Measurements from ENCODE around the gene ANO9.
"Not testable (repeated sequence)": the region's sequence is repeated elsewhere in the genome, so short reads cannot be mapped to it uniquely, and the experiment has no call there.

The ANO9 gene

GRCh38 chr11:403021-403760, 38.6 kb downstream of the ANO9 start:
- no peak for DNase-seq (ENCODE audit: low spot score)

DNA sequence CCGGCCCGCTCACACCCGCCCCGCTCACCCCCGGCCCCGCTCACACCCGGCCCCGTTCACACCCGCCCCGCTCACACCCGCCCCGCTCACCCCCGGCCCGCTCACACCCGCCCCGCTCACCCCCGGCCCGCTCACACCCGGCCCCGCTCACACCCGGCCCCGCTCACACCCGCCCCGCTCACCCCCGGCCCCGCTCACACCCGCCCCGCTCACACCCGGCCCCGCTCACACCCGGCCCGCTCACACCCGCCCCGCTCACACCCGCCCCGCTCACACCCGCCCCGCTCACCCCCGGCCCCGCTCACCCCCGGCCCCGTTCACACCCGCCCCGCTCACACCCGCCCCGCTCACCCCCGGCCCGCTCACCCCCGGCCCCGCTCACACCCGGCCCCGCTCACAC, 40.6 kb downstream of the ANO9 start:
- not testable (repeated sequence) for DNase-seq (ENCODE audit: low spot score)

DNA sequence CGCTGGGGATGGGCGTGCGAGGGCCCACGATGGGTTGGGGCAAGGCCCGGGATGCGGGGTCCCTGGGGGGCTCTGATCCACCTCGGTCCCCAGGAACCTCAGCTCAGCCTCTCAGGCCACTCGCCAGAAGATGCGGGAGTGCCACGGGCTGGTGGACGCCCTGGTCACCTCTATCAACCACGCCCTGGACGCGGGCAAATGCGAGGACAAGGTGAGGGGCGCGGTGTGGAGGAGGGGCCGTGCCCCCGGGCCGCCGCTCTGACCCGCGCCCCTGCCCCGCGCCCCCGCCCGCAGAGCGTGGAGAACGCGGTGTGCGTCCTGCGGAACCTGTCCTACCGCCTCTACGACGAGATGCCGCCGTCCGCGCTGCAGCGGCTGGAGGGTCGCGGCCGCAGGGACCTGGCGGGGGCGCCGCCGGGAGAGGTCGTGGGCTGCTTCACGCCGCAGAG, 41.5 kb downstream of the ANO9 start:
- no peak for DNase-seq (ENCODE audit: low spot score)

- DNase-seq (ENCODE audit: low spot score) = no peak
These were observed 42.0 kb downstream of the ANO9 start for GRCh38 chr11:399731-400211.

DNA sequence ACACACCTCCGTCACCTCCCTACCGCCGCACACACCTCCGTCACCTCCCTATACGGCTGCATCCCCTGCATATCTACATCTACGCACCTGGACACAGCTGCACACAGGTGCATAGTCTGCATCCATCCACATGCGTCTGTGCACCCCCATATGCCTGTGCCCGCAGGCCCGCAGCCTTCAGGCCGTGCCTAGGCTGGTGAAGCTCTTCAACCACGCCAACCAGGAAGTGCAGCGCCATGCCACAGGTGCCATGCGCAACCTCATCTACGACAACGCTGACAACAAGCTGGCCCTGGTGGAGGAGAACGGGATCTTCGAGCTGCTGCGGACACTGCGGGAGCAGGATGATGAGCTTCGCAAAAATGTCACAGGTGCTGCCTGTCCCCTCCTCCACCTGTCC, 43.0 kb downstream of the ANO9 start:
- DNase-seq (ENCODE audit: low spot score) = no peak

GRCh38 chr11:396948-397548, 44.8 kb downstream of the ANO9 start:
- DNase-seq (ENCODE audit: low spot score) = no peak

DNA sequence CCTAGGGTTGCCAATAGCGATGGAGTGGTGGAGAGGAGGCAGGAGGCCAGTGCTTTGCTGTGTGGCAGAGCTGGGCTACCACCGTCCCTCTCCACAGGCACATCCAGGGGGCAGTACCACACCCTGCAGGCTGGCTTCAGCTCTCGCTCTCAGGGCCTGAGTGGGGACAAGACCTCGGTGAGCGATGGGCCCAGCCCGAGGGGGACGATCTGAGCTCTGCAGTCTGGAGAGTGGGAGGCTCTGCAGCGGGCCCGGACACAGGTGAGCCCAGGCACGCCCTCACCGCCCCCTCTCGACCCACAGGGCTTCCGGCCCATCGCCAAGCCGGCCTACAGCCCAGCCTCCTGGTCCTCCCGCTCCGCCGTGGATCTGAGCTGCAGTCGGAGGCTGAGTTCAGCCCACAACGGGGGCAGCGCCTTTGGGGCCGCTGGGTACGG, 45.3 kb downstream of the ANO9 start:
- peak; percentile 48 for DNase-seq (ENCODE audit: low spot score)

DNA sequence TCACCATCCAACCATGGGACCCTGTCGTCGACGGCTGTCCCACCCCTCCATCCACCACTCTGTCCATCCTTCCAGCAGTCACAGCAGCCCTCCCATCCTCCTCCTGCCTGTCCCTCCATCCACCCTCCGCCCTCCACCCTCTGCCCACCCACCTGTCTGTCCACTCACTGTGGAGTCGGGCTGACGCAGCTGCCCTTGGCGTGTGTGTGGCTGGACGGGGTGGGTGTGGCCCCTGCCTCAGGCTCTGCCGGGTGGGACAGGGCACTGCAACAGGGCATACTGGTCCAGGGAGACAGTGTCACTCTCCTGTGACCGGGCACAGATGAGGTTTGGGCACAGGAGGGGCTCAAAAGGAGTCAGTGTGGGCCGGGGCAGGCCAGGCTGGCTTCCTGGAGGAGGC, 45.9 kb downstream of the ANO9 start:
- DNase-seq (ENCODE audit: low spot score) = no peak

- no peak for DNase-seq (ENCODE audit: low spot score)
These were observed 46.8 kb downstream of the ANO9 start for GRCh38 chr11:394858-395655.

- DNase-seq (ENCODE audit: low spot score) = no peak
These were observed 47.6 kb downstream of the ANO9 start, which contains the start of gene PKP3 for GRCh38 chr11:394034-394857. TSS of gene PKP3 (plus strand) at chr11:394209. CDS start at chr11:394293, 84 bp downstream.

DNA sequence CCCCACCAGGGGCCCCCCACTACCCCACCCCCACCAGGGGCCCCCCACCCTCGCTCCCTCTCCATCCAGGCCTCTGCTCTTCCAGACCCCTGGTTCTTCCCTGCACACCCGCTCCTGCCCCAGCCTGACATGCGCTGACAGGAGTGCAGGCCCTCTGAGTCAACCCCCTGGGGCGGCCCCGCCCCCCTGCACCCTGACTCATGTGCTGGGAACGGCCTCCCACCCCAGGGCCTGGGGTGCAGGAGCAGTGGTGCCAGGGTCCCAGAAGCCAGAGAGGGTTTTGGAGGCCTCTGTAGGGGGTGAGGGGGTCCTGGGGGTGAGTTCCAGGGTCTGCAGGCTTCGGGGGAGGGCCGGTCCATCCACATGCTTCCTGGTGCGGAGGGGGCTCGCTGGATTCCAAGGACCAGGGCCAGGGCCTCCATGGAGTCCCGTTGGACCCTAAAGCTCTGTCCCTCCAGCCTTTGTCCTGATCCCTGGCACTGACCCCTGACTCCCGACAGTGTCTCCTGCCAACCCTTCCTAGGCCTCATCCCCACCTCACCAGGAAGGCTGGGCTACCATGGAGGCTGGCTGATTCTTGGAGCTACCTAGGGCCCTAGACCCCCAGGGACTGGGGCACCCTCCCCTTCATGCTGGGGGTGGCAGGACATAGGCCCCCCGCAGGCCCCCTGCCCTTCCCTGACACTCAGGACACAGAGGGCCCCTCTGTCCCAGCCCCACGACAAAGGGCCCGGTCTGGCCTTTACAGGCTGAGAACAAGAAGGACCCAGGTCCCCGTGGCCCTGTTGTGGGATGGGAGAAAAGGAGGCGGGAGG, 48.4 kb downstream of the ANO9 start:
- no peak for DNase-seq (ENCODE audit: low spot score)

DNA sequence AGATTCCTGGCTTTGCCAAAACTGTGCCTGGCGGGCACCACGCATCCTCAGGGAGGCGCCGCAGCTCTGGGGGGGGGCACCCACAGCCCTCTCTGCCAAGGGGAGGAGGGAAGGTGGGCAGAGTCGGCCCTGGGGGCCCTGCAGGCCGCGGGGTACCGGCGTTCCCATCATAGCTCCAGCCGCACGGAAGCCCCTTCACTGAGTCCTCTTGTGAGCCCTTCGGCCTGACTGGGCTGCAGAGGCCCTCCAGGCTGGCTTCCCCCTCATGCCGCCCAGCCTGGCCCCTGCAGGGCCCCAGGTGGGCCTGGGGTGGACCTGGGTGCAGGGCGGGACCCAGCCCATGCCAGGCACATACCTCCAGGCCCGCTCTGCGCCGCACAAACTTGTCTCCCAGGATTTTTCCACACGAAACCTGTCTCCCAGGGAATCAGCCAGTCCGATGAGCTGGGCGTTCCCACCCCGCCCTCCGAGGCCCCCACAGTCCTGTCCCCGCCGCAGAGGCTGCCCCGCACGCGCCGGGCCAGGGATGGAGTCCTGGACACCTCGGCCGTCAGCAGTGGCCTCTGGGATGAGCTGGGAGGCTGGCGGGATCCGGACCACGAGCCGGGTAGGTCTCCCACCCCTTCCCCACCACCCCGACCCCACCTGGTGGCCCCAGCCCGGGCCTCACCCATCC, 49.6 kb downstream of the ANO9 start:
- DNase-seq (ENCODE audit: low spot score) = no peak

DNA sequence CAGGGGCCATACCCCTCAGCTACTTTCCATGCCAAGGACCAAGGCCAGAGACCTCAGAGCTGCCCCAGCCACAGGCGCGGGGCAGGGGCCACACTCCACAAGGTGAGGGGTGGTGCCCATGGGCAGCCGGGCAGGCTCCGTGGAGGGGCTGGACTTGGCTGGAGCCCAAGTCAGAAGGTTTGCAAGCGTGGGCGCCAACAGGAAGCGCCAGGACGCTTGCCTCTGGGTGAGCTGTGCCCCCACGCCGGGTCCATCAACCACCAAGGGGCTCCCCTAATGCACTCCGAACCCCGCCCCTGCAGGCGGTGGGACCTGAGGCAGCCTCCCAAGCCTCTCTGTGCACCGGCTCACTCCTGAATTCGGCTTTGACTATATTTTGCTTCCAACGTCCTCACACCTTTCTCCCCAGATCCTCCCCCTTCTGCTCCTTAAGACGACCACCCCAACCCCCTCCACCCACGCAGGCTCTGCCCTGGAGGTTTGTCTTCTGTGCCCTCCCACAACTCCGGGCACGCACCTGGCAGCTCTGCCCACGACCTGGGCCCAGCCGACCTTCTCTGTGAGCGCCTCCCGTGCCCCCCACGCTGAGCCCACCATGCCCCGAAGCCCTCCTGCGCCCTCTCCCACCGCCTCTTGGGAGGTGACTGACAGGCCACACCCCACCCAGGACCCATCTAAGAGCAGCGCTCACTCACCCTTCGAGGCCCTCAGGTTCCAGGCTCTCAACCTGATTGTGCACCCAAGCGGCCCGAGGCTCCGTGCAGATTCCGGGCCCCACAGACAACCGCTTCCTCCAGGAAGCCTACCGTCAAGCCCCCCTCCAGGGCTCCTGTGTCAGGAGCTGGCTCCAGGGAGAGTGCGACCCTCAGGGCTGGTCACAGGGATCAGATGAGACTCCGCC, 50.4 kb downstream of the ANO9 start:
- DNase-seq (ENCODE audit: low spot score) = no peak

GRCh38 chr11:390175-390574, 51.6 kb downstream of the ANO9 start:
- DNase-seq (ENCODE audit: low spot score) = no peak

DNA sequence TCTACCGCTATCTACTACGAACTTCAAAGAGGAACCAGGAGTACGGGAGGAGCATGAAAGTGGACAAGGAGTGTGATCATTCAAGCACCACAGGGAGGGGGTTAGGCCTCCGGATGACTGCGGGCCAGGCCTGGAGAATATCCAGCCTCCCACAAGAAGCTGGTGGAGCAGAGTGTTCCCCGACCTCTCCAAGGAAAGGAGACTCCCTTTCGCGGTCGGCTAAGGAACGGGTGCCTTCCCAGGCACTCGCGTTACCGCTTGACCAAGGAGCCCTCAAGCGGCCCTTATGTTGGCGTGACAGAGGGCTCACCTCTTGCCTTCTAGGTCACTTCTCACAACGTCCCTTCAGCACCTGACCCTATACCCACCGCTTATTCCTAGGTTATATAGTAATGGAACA, 52.4 kb downstream of the ANO9 start:
- DNase-seq (ENCODE audit: low spot score) = not testable (repeated sequence)

DNA sequence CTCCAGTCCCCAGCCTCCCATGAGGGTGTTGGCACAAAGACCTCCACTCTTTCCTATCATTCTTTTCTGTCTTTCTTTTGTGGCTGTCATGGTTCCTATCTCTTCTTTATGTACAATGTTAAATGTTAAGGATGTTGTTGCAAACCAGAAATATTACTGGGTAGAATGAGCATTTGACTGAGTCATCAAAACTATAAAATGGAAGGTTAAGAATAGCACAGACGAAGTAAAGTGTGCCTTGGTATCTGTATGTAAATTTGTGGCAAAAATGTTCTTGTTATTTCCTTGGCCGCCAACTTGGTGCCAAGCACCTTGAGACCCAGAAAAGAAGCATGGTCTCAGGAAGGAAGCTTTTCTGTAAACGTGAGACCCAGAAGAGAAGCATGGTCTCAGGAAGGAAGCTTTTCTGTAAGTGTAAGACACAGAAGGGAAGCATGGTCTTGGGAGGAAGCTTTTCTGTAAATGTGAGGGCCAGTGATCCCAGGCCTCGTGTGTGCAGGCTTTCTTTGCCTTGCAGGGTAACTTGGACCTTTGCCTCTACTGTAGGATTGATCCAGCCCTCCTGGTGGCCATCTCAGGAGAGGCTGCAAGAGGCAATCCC, 54.5 kb downstream of the ANO9 start:
- no peak for DNase-seq (ENCODE audit: low spot score)

- DNase-seq (ENCODE audit: low spot score) = no peak
These were observed 55.3 kb downstream of the ANO9 start for GRCh38 chr11:386483-386882.

DNA sequence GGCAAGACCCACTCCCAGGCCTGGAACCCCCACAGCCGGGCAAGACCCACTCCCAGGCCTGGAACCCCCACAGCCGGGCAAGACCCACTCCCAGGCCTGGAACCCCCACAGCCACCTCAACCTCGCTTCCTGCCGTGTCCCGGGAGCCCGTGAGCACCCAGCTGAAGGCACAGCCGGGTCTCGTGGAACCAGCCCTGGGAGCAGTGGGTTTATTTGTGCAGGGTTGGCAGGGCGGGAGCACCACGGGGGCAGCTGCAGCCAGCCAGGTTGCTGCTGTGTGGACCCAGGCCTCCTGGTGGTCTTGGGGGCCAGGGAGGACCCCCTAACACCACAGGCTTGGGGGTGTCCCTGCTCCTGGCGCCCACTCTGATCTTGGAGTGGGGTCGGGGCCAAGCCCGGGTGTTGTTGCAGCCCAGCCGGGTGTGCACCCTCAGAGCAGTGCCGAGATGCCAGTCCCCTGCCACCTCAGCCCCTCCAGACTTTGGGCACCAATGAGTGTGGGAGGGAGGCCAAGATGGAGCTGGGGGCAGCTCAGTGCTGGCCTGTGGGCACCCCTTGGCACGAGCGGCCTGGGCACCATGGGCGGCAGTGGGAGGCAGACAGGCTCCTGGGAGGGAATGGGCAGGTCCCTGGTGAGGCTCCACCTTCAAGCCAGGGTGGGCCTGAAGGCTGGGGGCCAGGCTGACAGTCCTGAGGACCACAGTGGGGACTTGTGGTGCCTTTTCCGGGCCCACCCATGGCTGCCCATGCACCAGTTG, 56.0 kb downstream of the ANO9 start:
- DNase-seq (ENCODE audit: low spot score) = no peak
